NOMO-1 treated with dmso at 0.1 percent for 144 hours (cell line): ENCODE results near the gene C6orf132.

Experiments
- DNase-seq: peaks from one replicate; lab custom pipeline; 2025; ENCODE audit not compliant: unreplicated experiment; lab: John Stamatoyannopoulos, UW

The C6orf132 gene

GRCh38 chr6:42135722-42136121 lies 6.7 kb downstream of the C6orf132 start:
- no peak for DNase-seq

GRCh38 chr6:42135161-42135560 lies 7.3 kb downstream of the C6orf132 start:
- no peak for DNase-seq

GRCh38 chr6:42133926-42134325 lies 8.5 kb downstream of the C6orf132 start:
- no peak for DNase-seq

GRCh38 chr6:42131531-42131930 lies 10.9 kb downstream of the C6orf132 start:
- no peak for DNase-seq

GRCh38 chr6:42129360-42129676 lies 13.1 kb downstream of the C6orf132 start:
- no peak for DNase-seq

GRCh38 chr6:42128460-42129359 lies 13.7 kb downstream of the C6orf132 start:
- DNase-seq, result no peak

- no peak for DNase-seq
Measured at GRCh38 chr6:42125663-42126062, 16.8 kb downstream of the C6orf132 start.

- DNase-seq, result no peak
Measured at GRCh38 chr6:42125231-42125630, 17.2 kb downstream of the C6orf132 start.

- DNase-seq, result no peak
Measured at GRCh38 chr6:42124223-42124836, 18.1 kb downstream of the C6orf132 start.

GRCh38 chr6:42123379-42124103 lies 18.9 kb downstream of the C6orf132 start:
- DNase-seq, result no peak

- no peak for DNase-seq
Measured at GRCh38 chr6:42120895-42121865, 21.2 kb downstream of the C6orf132 start.

GRCh38 chr6:42118162-42119001 lies 24.0 kb downstream of the C6orf132 start:
- DNase-seq, result no peak

GRCh38 chr6:42117843-42118161 lies 24.6 kb downstream of the C6orf132 start:
- no peak for DNase-seq

GRCh38 chr6:42113936-42114636 lies 28.3 kb downstream of the C6orf132 start:
- DNase-seq, result no peak

- no peak for DNase-seq
Measured at GRCh38 chr6:42112351-42112750, 30.1 kb downstream of the C6orf132 start.

- no peak for DNase-seq
Measured at GRCh38 chr6:42110683-42111082, 31.7 kb downstream of the C6orf132 start.

GRCh38 chr6:42108071-42108470 lies 34.3 kb downstream of the C6orf132 start:
- no peak for DNase-seq

GRCh38 chr6:42106112-42107023 lies 36.1 kb downstream of the C6orf132 start:
- no peak for DNase-seq
